ENCODE results near the gene LCN12.

LCN12 gene

DNA sequence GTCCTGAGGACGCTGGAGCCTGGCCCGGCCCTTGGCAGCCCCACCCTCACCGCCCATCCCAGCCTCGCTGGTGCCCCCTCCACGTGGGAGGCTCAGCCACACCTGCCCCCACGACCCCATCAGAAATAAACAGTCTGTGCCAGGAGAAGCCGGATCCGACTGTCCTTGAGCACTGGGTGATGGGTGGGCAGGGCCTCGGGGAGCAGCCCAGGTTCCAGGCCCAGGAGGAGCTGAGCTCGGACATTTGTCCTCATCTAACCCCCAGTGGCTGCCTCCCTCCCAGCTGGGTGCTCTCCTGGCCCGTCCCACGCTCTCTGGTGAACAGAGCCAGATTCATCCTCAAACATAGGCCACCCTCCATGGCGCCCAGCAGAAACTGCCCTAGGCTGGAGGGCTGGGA lies 20.7 kb downstream of the LCN12 start:
- H3K4me1 ChIP-seq (ENCODE audit: control insufficient read depth, low read length) = no peaks in the 10 kb centered on the region; the same call in 1 of the 2 replicates
- no peaks in the 10 kb centered on the region for H3K36me3 ChIP-seq (ENCODE audit: control insufficient read depth, low read length)
- no peak overlapping the region for H3K4me2 ChIP-seq (ENCODE audit: low read length)
- no peaks in the 10 kb centered on the region for H3K79me2 ChIP-seq (ENCODE audit: control insufficient read depth, low read length)
- no peaks in the 10 kb centered on the region for H3K27me3 ChIP-seq (ENCODE audit: control insufficient read depth, low read length)
- no peak overlapping the region for H3K4me3 ChIP-seq (ENCODE audit: low read length)
- no peak for TF ChIP-seq EZH2phosphoT487 (IDR thresholded peaks at IDR 0.05; ENCODE audit: borderline replicate concordance, low read length)
- TF ChIP-seq, protein P1, sequence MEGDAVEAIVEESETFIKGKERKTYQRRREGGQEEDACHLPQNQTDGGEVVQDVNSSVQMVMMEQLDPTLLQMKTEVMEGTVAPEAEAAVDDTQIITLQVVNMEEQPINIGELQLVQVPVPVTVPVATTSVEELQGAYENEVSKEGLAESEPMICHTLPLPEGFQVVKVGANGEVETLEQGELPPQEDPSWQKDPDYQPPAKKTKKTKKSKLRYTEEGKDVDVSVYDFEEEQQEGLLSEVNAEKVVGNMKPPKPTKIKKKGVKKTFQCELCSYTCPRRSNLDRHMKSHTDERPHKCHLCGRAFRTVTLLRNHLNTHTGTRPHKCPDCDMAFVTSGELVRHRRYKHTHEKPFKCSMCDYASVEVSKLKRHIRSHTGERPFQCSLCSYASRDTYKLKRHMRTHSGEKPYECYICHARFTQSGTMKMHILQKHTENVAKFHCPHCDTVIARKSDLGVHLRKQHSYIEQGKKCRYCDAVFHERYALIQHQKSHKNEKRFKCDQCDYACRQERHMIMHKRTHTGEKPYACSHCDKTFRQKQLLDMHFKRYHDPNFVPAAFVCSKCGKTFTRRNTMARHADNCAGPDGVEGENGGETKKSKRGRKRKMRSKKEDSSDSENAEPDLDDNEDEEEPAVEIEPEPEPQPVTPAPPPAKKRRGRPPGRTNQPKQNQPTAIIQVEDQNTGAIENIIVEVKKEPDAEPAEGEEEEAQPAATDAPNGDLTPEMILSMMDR (IDR thresholded peaks at IDR 0.05; ENCODE audit: low read depth, low read length, poor library complexity, severe bottlenecking) = no peak
- H3F3A ChIP-seq (ENCODE audit: control insufficient read depth, insufficient read depth) = no peaks in the 10 kb centered on the region
- H4K20me1 ChIP-seq (ENCODE audit: control insufficient read depth, insufficient read depth, low read depth, low read length) = no peaks in the 10 kb centered on the region
- no peaks in the 10 kb centered on the region for H3K9me2 ChIP-seq (replicated peaks; ENCODE audit: control insufficient read depth, low read length)
- no peaks in the 10 kb centered on the region for H3K9me3 ChIP-seq (ENCODE audit: control insufficient read depth, insufficient read depth, low read length)
- H3K27ac ChIP-seq (ENCODE audit: low read depth, low read length) = no peak overlapping the region

DNA sequence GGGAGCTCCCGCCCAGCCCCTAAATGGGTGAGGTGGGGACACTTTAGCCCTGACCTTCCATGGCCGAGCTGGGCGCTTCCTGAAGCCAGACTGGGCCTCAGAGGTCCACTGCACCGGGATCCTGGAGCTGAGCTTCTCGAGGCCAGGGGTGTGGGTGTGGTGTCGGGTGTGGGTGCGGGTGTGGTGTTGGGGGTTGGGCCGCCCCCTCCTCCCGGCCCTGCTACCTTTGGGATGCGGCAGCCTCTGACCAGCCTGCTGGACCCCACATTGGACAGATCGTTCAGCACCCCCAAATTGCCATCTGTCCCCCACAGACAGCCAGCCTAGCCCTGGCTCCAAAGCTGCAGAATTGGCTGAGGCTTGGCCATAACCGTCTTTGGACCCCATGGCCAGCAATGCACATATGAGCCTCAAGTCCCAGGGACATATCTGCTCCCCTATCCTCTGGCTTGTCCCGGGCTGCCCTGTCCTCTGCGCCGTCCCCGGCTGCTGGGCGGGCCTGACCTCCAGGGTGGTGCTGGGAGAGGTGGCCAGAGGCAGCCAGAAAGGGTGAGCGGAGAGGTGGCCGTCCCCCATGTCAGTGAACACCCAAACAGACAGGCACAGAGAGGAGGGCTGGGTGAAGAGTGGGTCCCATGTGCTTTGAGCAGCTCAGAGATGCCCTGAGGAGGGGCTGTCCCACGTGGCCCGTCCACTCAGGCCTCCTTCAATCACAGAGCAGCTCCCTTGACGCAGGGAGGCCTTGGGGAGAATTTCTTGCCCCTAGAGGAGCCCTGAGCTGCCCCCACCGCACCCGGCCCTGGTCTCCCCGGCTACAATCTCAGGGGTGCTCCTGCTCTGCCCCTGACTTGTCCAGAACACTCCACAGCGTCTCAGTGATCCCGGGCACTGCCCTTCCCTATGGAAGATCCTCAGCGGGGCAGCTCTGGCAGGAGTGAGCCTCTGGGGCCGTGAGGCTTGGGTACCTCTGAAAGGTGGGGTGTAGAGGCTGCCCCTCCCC lies 21.8 kb downstream of the LCN12 start:
- no peak overlapping the region for H3K4me3 ChIP-seq (ENCODE audit: low read length)
- H3K27ac ChIP-seq (ENCODE audit: low read depth, low read length) = no peak overlapping the region
- H3K27me3 ChIP-seq (ENCODE audit: control insufficient read depth, low read length) = no peaks in the 10 kb centered on the region
- TF ChIP-seq, protein P1 (IDR thresholded peaks at IDR 0.05; ENCODE audit: low read depth, low read length, poor library complexity, severe bottlenecking) = no peak
- no peak for TF ChIP-seq EZH2phosphoT487 (IDR thresholded peaks at IDR 0.05; ENCODE audit: borderline replicate concordance, low read length)
- H3K79me2 ChIP-seq (ENCODE audit: control insufficient read depth, low read length) = no peaks in the 10 kb centered on the region
- H3K9me2 ChIP-seq (replicated peaks; ENCODE audit: control insufficient read depth, low read length) = no peaks in the 10 kb centered on the region
- no peaks in the 10 kb centered on the region for H3F3A ChIP-seq (ENCODE audit: control insufficient read depth, insufficient read depth)
- H3K4me1 ChIP-seq (ENCODE audit: control insufficient read depth, low read length) = no peaks in the 10 kb centered on the region; the same call in 1 of the 2 replicates
- H4K20me1 ChIP-seq (ENCODE audit: control insufficient read depth, insufficient read depth, low read depth, low read length) = no peaks in the 10 kb centered on the region
- no peaks in the 10 kb centered on the region for H3K9me3 ChIP-seq (ENCODE audit: control insufficient read depth, insufficient read depth, low read length)
- no peak overlapping the region for H3K4me2 ChIP-seq (ENCODE audit: low read length)
- no peaks in the 10 kb centered on the region for H3K36me3 ChIP-seq (ENCODE audit: control insufficient read depth, low read length)

DNA sequence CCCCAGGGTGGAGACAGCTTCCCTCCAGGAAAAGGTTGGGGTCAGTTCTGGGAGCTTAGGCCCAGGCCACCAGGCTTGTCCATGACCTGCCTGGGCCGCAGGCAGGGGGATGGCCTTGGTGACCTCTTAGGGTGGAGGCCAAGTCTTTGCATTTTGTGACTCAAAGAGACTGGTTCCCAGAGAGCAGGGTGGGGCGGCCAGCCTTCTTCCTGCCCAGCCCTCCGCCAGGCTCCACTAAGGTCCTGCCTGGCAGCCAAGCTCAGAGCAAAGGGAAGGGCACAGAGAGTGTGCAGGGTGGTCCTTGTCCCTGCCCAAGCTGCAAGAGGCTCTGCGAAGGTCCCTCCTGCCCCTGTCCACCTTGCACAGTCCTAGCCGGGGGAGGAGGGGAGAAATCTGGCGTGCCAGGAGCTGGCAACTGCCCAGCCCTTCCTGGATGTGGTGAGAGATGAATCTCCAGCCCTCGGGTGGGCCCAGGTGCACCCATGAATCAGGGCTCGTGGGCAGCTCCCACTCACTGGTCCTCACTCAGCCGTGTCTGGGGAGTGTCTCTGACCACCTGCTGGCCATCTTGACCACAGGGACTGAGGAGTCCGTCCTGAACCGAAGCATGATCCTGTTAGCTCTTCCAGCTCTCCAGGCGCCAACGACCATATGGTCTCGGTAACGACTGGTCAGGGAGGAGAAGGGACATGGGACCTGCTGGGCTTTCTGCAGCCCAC lies 22.9 kb downstream of the LCN12 start:
- H3F3A ChIP-seq (ENCODE audit: control insufficient read depth, insufficient read depth) = no peaks in the 10 kb centered on the region
- H3K4me3 ChIP-seq (ENCODE audit: low read length) = no peak overlapping the region
- no peaks in the 10 kb centered on the region for H3K9me2 ChIP-seq (replicated peaks; ENCODE audit: control insufficient read depth, low read length)
- no peaks in the 10 kb centered on the region for H3K79me2 ChIP-seq (ENCODE audit: control insufficient read depth, low read length)
- H4K20me1 ChIP-seq (ENCODE audit: control insufficient read depth, insufficient read depth, low read depth, low read length) = no peaks in the 10 kb centered on the region
- H3K27me3 ChIP-seq (ENCODE audit: control insufficient read depth, low read length) = no peaks in the 10 kb centered on the region
- no peak overlapping the region for H3K4me2 ChIP-seq (ENCODE audit: low read length)
- no peaks in the 10 kb centered on the region; the same call in 1 of the 2 replicates for H3K4me1 ChIP-seq (ENCODE audit: control insufficient read depth, low read length)
- no peaks in the 10 kb centered on the region for H3K36me3 ChIP-seq (ENCODE audit: control insufficient read depth, low read length)
- H3K27ac ChIP-seq (ENCODE audit: low read depth, low read length) = no peak overlapping the region
- H3K9me3 ChIP-seq (ENCODE audit: control insufficient read depth, insufficient read depth, low read length) = no peaks in the 10 kb centered on the region
- TF ChIP-seq EZH2phosphoT487 (IDR thresholded peaks at IDR 0.05; ENCODE audit: borderline replicate concordance, low read length) = no peak
- TF ChIP-seq, protein P1 (IDR thresholded peaks at IDR 0.05; ENCODE audit: low read depth, low read length, poor library complexity, severe bottlenecking) = no peak

Measured in DOHH2 (cell line).